Esophagus (tissue), 2 donors: Measurements from ENCODE around the gene MVD. TPM values are rescaled to one million over a fixed set of nuclear protein-coding genes. Genes with fewer than 3 reads are reported as not detected.
"Not testable (repeated sequence)": the region's sequence is repeated elsewhere in the genome, so short reads cannot be mapped to it uniquely, and the experiment has no call there.

ENCODE experiments used
- H3K27ac ChIP-seq, 2 donors: one replicate each; pipeline ENCODE4 v1.5.1; 2013; ENCODE audit warnings: low read depth in 2 of 2, mild to moderate bottlenecking in 2 of 2, inconsistent platforms in 1 of 2, low read length in 1 of 2, moderate library complexity in 1 of 2
- H3K27me3 ChIP-seq, 2 donors: one replicate each; pipeline ENCODE4 v1.6.1; 2013; ENCODE audit warnings: low read length in 2 of 2, control low read depth in 1 of 2, mild to moderate bottlenecking in 1 of 2; ENCODE audit not compliant: insufficient read depth in 2 of 2, control insufficient read depth in 1 of 2
- H3K36me3 ChIP-seq, 2 donors: one replicate each; pipeline ENCODE4 v1.6.1; 2013; ENCODE audit warnings: low read length in 1 of 2; ENCODE audit not compliant: control insufficient read depth in 2 of 2, insufficient read depth in 2 of 2
- H3K4me1 ChIP-seq, 2 donors: one replicate each; pipeline ENCODE4 v1.6.1; 2013; ENCODE audit warnings: low read length in 1 of 2; ENCODE audit not compliant: control insufficient read depth in 2 of 2, insufficient read depth in 2 of 2
- H3K4me3 ChIP-seq, 2 donors: one replicate each; pipeline ENCODE4 v1.5.1; 2013; ENCODE audit warnings: low read length in 2 of 2, mild to moderate bottlenecking in 2 of 2, low read depth in 1 of 2, moderate library complexity in 1 of 2
- H3K9me3 ChIP-seq, 2 donors: one replicate each; pipeline ENCODE4 v1.6.1; 2013; ENCODE audit warnings: mild to moderate bottlenecking in 2 of 2, low read depth in 1 of 2, low read length in 1 of 2, moderate library complexity in 1 of 2; ENCODE audit not compliant: control insufficient read depth in 2 of 2, insufficient read depth in 1 of 2
- WGBS, 2 donors: extraction: QIAGEN DNeasy Blood & Tissue Kit; methylation state at CpG; one replicate each; pipeline ENCODE4 v1.1.7; 2013; 5-methylcytosine and 5-hydroxymethylcytosine counted together
- polyA plus RNA-seq, 2 donors: library from polyadenylated mRNA; stranded (reverse); fragments of 200-250 nt; gene quantifications; one replicate each; pipeline ENCODE4 v1.2.3, GENCODE V29; 2013
- donor health status: healthy with polysubstance abuse.
- donor health status: Bipolar disorder and iron deficiency.

The MVD gene
- polyA plus RNA-seq, 2 donors = 92.5 to 149 TPM

GRCh38 chr16:88672776-88673175 lies 9.9 kb upstream of the MVD start:
- Histone ChIP-seq H3K36me3 (peaks cover 0 to 5% of the 10 kb centered on the region in 2 donors), H3K4me3 (no peak overlapping the region), H3K27ac (no peak overlapping the region), H3K4me1 (no peaks in the 10 kb centered on the region), H3K9me3 (no peaks in the 10 kb centered on the region), H3K27me3 (no peaks in the 10 kb centered on the region)
- 54 to 68% methylated on average over 11 of the region's 11 CpGs for WGBS, 2 donors

- H3K27me3 ChIP-seq = no peaks in the 10 kb centered on the region
- WGBS, 2 donors = 90% methylated on average over 23 of the region's 23 CpGs
- H3K36me3 ChIP-seq = peaks cover 0 to 5% of the 10 kb centered on the region in 2 donors
- no peaks in the 10 kb centered on the region for H3K9me3 ChIP-seq
- no peak overlapping the region for H3K4me3 ChIP-seq
- no peaks in the 10 kb centered on the region for H3K4me1 ChIP-seq
- no peak overlapping the region for H3K27ac ChIP-seq
These were observed 8.9 kb upstream of the MVD start for GRCh38 chr16:88671806-88672205.

- Histone ChIP-seq H3K9me3 (no peaks in the 10 kb centered on the region), H3K27me3 (no peaks in the 10 kb centered on the region), H3K27ac (no peak overlapping the region), H3K4me3 (no peak overlapping the region), H3K4me1 (no peaks in the 10 kb centered on the region), H3K36me3 (peaks cover 0 to 5% of the 10 kb centered on the region in 2 donors)
- 68 to 77% methylated on average over 10 of the region's 10 CpGs for WGBS, 2 donors
These were observed 7.1 kb upstream of the MVD start for GRCh38 chr16:88669980-88670379.

- H3K36me3 ChIP-seq, H3K9me3 ChIP-seq, H3K4me3 ChIP-seq, H3K27me3 ChIP-seq, H3K27ac ChIP-seq, H3K4me1 ChIP-seq: not testable (repeated sequence)
- 92 to 95% methylated on average over 7 to 8 of the region's 8 CpGs for WGBS, 2 donors
These were observed 6.6 kb upstream of the MVD start for GRCh38 chr16:88669493-88669892.

GRCh38 chr16:88667461-88667860 lies 4.6 kb upstream of the MVD start:
- Histone ChIP-seq H3K27me3 (no peaks in the 10 kb centered on the region), H3K36me3 (no peaks in the 10 kb centered on the region), H3K4me1 (no peaks in the 10 kb centered on the region), H3K4me3 (no peak overlapping the region), H3K9me3 (no peaks in the 10 kb centered on the region), H3K27ac (no peak overlapping the region)
- WGBS, 2 donors = 69 to 79% methylated on average over 5 of the region's 5 CpGs

- no peaks in the 10 kb centered on the region for H3K9me3 ChIP-seq
- H3K27me3 ChIP-seq = no peaks in the 10 kb centered on the region
- no peak overlapping the region for H3K27ac ChIP-seq
- H3K4me1 ChIP-seq = no peaks in the 10 kb centered on the region
- 91 to 95% methylated on average over 3 of the region's 3 CpGs for WGBS, 2 donors
- no peaks in the 10 kb centered on the region for H3K36me3 ChIP-seq
- no peak overlapping the region for H3K4me3 ChIP-seq
These were observed 2.7 kb upstream of the MVD start for GRCh38 chr16:88665570-88665969.

- Histone ChIP-seq H3K4me1 (no peaks in the 10 kb centered on the region), H3K27me3 (no peaks in the 10 kb centered on the region), H3K4me3 (no peak overlapping the region), H3K27ac (no peak overlapping the region), H3K36me3 (no peaks in the 10 kb centered on the region), H3K9me3 (no peaks in the 10 kb centered on the region)
- WGBS, 2 donors = 50 to 68% methylated on average over 4 of the region's 4 CpGs
These were observed 2.3 kb upstream of the MVD start for GRCh38 chr16:88665148-88665547.

GRCh38 chr16:88662222-88662842 lies 559 bp downstream of the MVD start:
- no peaks in the 10 kb centered on the region for H3K27me3 ChIP-seq
- H3K4me1 ChIP-seq = no peaks in the 10 kb centered on the region
- no peaks in the 10 kb centered on the region for H3K9me3 ChIP-seq
- 1 to 2% methylated on average over 45 to 49 of the region's 49 CpGs for WGBS, 2 donors
- peak overlapping the region; percentile 75 to 99 for H3K4me3 ChIP-seq
- H3K36me3 ChIP-seq = peaks cover 0 to 15% of the 10 kb centered on the region in 2 donors
- peak overlapping the region; percentile 85 to 92 for H3K27ac ChIP-seq

- H3K27ac ChIP-seq = no peak overlapping the region
- no peak overlapping the region for H3K4me3 ChIP-seq
- H3K4me1 ChIP-seq = no peaks in the 10 kb centered on the region
- H3K9me3 ChIP-seq = no peaks in the 10 kb centered on the region
- peaks cover 0 to 19% of the 10 kb centered on the region in 2 donors for H3K36me3 ChIP-seq
- 74 to 78% methylated on average over 10 of the region's 10 CpGs for WGBS, 2 donors
- H3K27me3 ChIP-seq = no peaks in the 10 kb centered on the region
These were observed 1.4 kb downstream of the MVD start for GRCh38 chr16:88661468-88661867.

- H3K36me3 ChIP-seq = peaks cover 7 to 41% of the 10 kb centered on the region in 2 donors
- no peaks in the 10 kb centered on the region for H3K27me3 ChIP-seq
- H3K27ac ChIP-seq = no peak overlapping the region
- WGBS, 2 donors = 93 to 94% methylated on average over 25 of the region's 25 CpGs
- H3K9me3 ChIP-seq = no peaks in the 10 kb centered on the region
- H3K4me3 ChIP-seq = no peak overlapping the region
- H3K4me1 ChIP-seq = no peaks in the 10 kb centered on the region
These were observed 3.7 kb downstream of the MVD start for GRCh38 chr16:88659160-88659559.
